Ovary (tissue), 9 donors: ENCODE measurements around the gene USP2. TPM values are rescaled to one million over a fixed set of nuclear protein-coding genes. Genes with fewer than 3 reads are reported as not detected.

ENCODE experiments used
- DNase-seq, 5 donors: peaks; one replicate each; pipeline ENCODE4 v3.0.0-alpha.2; 2019 to 2020
- H3K27ac ChIP-seq, 2 donors: fragments of 200-600 bp; one replicate each; pipeline versions ENCODE4 v1.5.1 to v1.8.0; 2019 to 2022
- H3K27me3 ChIP-seq: fragments of 200-600 bp; one replicate; pipeline ENCODE4 v1.8.0; 2022
- H3K36me3 ChIP-seq: fragments of 200-600 bp; sonication (generic); one replicate; pipeline ENCODE4 v1.5.1; 2019
- H3K4me1 ChIP-seq: one replicate; pipeline ENCODE4 v1.8.1; 2013; ENCODE audit warnings: mild to moderate bottlenecking, moderate library complexity; ENCODE audit not compliant: insufficient read depth
- H3K4me3 ChIP-seq: fragments of 200-600 bp; sonication (generic); one replicate; pipeline ENCODE4 v1.5.1; 2017
- H3K9me3 ChIP-seq, 2 donors: fragments of 200-600 bp in 1 of 2; sonication (generic) in 1 of 2; one replicate each; pipeline versions ENCODE4 v1.5.1 to v1.8.1; 2013 to 2019; ENCODE audit warnings: mild to moderate bottlenecking in 1 of 2, moderate library complexity in 1 of 2
- CTCF ChIP-seq, 3 donors: fragments of 450-650 bp in 2 of 3; fragments of 200-600 bp in 1 of 3; IDR thresholded peaks; one replicate each; pipeline versions ENCODE4 v1.5.1 to v1.8.0; 2016 to 2022; ENCODE audit warnings: antibody characterized with exemption in 3 of 3, mild to moderate bottlenecking in 1 of 3
- EP300 ChIP-seq: sonication (generic); formaldehyde crosslinking; IDR thresholded peaks from one replicate; pipeline ENCODE4 v1.6.1; 2017; ENCODE audit warnings: antibody characterized with exemption
- POLR2A ChIP-seq: fragments of 450-650 bp; IDR thresholded peaks from one replicate; pipeline ENCODE4 v1.6.1; 2017; ENCODE audit warnings: antibody characterized with exemption, mild to moderate bottlenecking, moderate library complexity
- WGBS, 3 donors: extraction: QIAGEN DNeasy Blood & Tissue Kit in 1 of 3; methylation state at CpG; one replicate each; pipeline versions ENCODE4 v1.1.5 to v1.1.7; 2013 to 2017; 5-methylcytosine and 5-hydroxymethylcytosine counted together
- intact Hi-C, 4 donors: fragments of 100-400 bp; cut with DNase I; formaldehyde crosslinking; loops; one replicate each; pipeline versions ENCODE4 v1.11.0 to v1.15.1; 2022 to 2023
- polyA plus RNA-seq, 2 donors: library from polyadenylated mRNA; stranded (reverse); fragments of 200-250 nt in 1 of 2; fragments of 350-450 nt in 1 of 2; fragmentation: Illumina TruSeq in 1 of 2; extraction: RNeasy Lipid Tissue Mini Kit (QIAGEN cat#74804) in 1 of 2; gene quantifications; one replicate each; pipeline ENCODE4 v1.2.3, GENCODE V29; 2013 to 2014
- total RNA-seq, 7 donors: library from RNA; depleted of rRNA in 2 of 7; stranded (reverse); fragments of >200 nt in 2 of 7; fragmentation: NEBNext Ultra II Directional in 3 of 7; extraction: Animal tissue kit (Norgen Biotek cat#: 25700) in 3 of 7; gene quantifications; one replicate each; pipeline versions ENCODE4 v1.1.0 to v1.2.4, GENCODE V29; 2016 to 2023
- donor health status: DM: no; HTN: no; CAD: no; lungs with moderate emphysema.
- donor health status: DM: no; HTN: no; CAD: no.
- donor health status: Bipolar disorder and iron deficiency.
- donor health status: DM: yes; HTN: yes; CAD: no.
- donor health status: DM: no; HTN: no; CAD: no.
- donor health status: DM: yes; HTN: yes; CAD: no.

The USP2 gene
- total and polyA plus RNA-seq, 9 donors = 1.0 to 16.9 (median 4.0) TPM

GRCh38 chr11:119347242-119347641 is 34.2 kb downstream of the USP2 start:
- no peak for DNase-seq
- no peak overlapping the region for H3K4me3 ChIP-seq
- H3K9me3 ChIP-seq = no peaks in the 10 kb centered on the region
- 69 to 79% (median 72%) methylated on average over 2 of the region's 2 CpGs for WGBS, 3 donors
- TF ChIP-seq EP300 (no peak), POLR2A (no peak), CTCF (IDR thresholded peaks at IDR 0.05) (no peak)
- intact Hi-C loops = no loop called here
- no peak overlapping the region for H3K27ac ChIP-seq
- no peaks in the 10 kb centered on the region for H3K27me3 ChIP-seq
- peaks cover 1% of the 10 kb centered on the region for H3K4me1 ChIP-seq
- no peaks in the 10 kb centered on the region for H3K36me3 ChIP-seq

- H3K4me3 ChIP-seq = no peak within 1 kb of the TSS
- H3K4me1 ChIP-seq = peaks cover 1% of the 10 kb centered on the region
- DNase-seq = no peak
- 50 to 57% (median 51%) methylated on average over 6 of the region's 6 CpGs for WGBS, 3 donors
- H3K27ac ChIP-seq = no peak within 1 kb of the TSS
- H3K27me3 ChIP-seq = no peaks in the 10 kb centered on the region
- TF ChIP-seq POLR2A (no peak), EP300 (no peak), CTCF (IDR thresholded peaks at IDR 0.05) (no peak)
- no peaks in the 10 kb centered on the region for H3K9me3 ChIP-seq
- intact Hi-C loops = no loop called here
- H3K36me3 ChIP-seq = no peaks in the 10 kb centered on the region
These were observed 34.9 kb downstream of the USP2 start, which contains the start of gene MFRP for GRCh38 chr11:119346605-119347004. MFRP (minus strand) TSS chr11:119346705; CDS start chr11:119346513, 192 bp downstream.

GRCh38 chr11:119345685-119346084 is 35.8 kb downstream of the USP2 start:
- 79 to 86% (median 81%) methylated on average over 12 of the region's 12 CpGs for WGBS, 3 donors
- H3K9me3 ChIP-seq = no peaks in the 10 kb centered on the region

GRCh38 chr11:119344291-119345010 is 37.0 kb downstream of the USP2 start:
- TF ChIP-seq EP300 (no peak), POLR2A (no peak), CTCF (IDR thresholded peaks at IDR 0.05) (no peak)
- WGBS, 3 donors = 73 to 82% (median 76%) methylated on average over 13 to 14 of the region's 14 CpGs
- intact Hi-C loops = no loop called here
- Histone ChIP-seq H3K4me1 (peaks cover under 1% of the 10 kb centered on the region), H3K4me3 (no peak overlapping the region), H3K27ac (no peak overlapping the region), H3K9me3 (no peaks in the 10 kb centered on the region), H3K27me3 (no peaks in the 10 kb centered on the region), H3K36me3 (no peaks in the 10 kb centered on the region)
- DNase-seq = no peak

More at GRCh38 chr11:119345685-119346084, 35.8 kb downstream of the USP2 start:
- Histone ChIP-seq H3K4me3 (no peak overlapping the region), H3K4me1 (no peaks in the 10 kb centered on the region), H3K27ac (no peak overlapping the region), H3K36me3 (no peaks in the 10 kb centered on the region), H3K27me3 (no peaks in the 10 kb centered on the region)
- no peak for TF ChIP-seq CTCF (IDR thresholded peaks at IDR 0.05)
- TF ChIP-seq EP300 = no peak
- TF ChIP-seq POLR2A = no peak
- no peak for DNase-seq
- intact Hi-C loops = no loop called here
